ENCODE measurements around the gene SMIM9. TPM values are rescaled to one million over a fixed set of nuclear protein-coding genes. Genes with fewer than 3 reads are reported as not detected.

SMIM9 gene
- total RNA-seq, 1 experiment from 2014 or later, result not detected

GRCh38 chrX:154780968-154781367 is 53.5 kb downstream of the SMIM9 start:
- DNase-seq (ENCODE audit: low read depth), result no peak

- DNase-seq (ENCODE audit: low read depth), result peak; percentile 15
Measured at GRCh38 chrX:154779261-154779660, 55.2 kb downstream of the SMIM9 start.

GRCh38 chrX:154776753-154777152 is 57.7 kb downstream of the SMIM9 start:
- DNase-seq (ENCODE audit: low read depth), result no peak

- peak; percentile 35 for DNase-seq (ENCODE audit: low read depth)
Measured at GRCh38 chrX:154775419-154776349, 58.8 kb downstream of the SMIM9 start.

GRCh38 chrX:154774622-154775021 is 59.8 kb downstream of the SMIM9 start:
- DNase-seq (ENCODE audit: low read depth), result no peak

Other genes starting within 250 kb of the SMIM9 start
- gene CTAG1A, start 249.5 kb downstream of the SMIM9 start, total RNA-seq (2014; rRNA removed; shearing (Covaris generic)), result not detected in 2 replicates
- not detected in 2 replicates for gene CTAG1B, start 215.4 kb downstream of the SMIM9 start, total RNA-seq (2014; rRNA removed; shearing (Covaris generic))
- 1.1 TPM in 1 of 2 replicates, not detected in the other for gene CTAG2, start 181.1 kb downstream of the SMIM9 start, total RNA-seq (2014; rRNA removed; shearing (Covaris generic))
- gene GAB3, start 83.6 kb downstream of the SMIM9 start, total RNA-seq (2014; rRNA removed; shearing (Covaris generic)), result 6.0 and 15.6 TPM in 2 replicates
- 63.9 and 71.2 TPM in 2 replicates for gene DKC1, start 71.8 kb downstream of the SMIM9 start, total RNA-seq (2014; rRNA removed; shearing (Covaris generic))
- gene MPP1, start 29.2 kb downstream of the SMIM9 start, total RNA-seq (2014; rRNA removed; shearing (Covaris generic)), result 59.6 and 69.5 TPM in 2 replicates
- gene F8A1, start 51.7 kb upstream of the SMIM9 start, total RNA-seq (2014; rRNA removed; shearing (Covaris generic)), result 32.3 and 35.4 TPM in 2 replicates
- 5.3 and 9.3 TPM in 2 replicates for gene F8, start 188.1 kb upstream of the SMIM9 start, total RNA-seq (2014; rRNA removed; shearing (Covaris generic))
- 88.9 and 139 TPM in 2 replicates for gene FUNDC2, start 192.2 kb upstream of the SMIM9 start, total RNA-seq (2014; rRNA removed; shearing (Covaris generic))
- gene CMC4, start 236.5 kb upstream of the SMIM9 start, total RNA-seq (2014; rRNA removed; shearing (Covaris generic)), result 46.7 and 57.6 TPM in 2 replicates
- 3.8 and 11.6 TPM in 2 replicates for gene MTCP1, start 236.5 kb upstream of the SMIM9 start, total RNA-seq (2014; rRNA removed; shearing (Covaris generic))
- gene BRCC3, start 236.8 kb upstream of the SMIM9 start, total RNA-seq (2014; rRNA removed; shearing (Covaris generic)), result 14.5 and 26.9 TPM in 2 replicates

Data from M059J (cell line).